IMR-90 (cell line): ENCODE results near the gene SLC22A12. TPM values are rescaled to one million over a fixed set of nuclear protein-coding genes. Genes with fewer than 3 reads are reported as not detected.

Experiments used
- ATAC-seq: fragments of 200-7000 bp; cut with Tn5 transposase; 2 replicates; pipeline ENCODE4 v1.9.1; 2020; ENCODE audit warnings: low read depth, mild to moderate bottlenecking, moderate library complexity
- BruUV-seq: library from RNA; stranded (reverse); fragments of 400-500 nt; replicated peaks from 2 replicates; lab custom pipeline; 2021; lab: Mats Ljungman, UMichigan
- CTCF ChIA-PET: fragments of 300-600 bp; formaldehyde crosslinking; extraction: SDS; loops from one replicate; lab custom pipeline; 2021; ENCODE audit warnings: antibody characterized with exemption; lab: Yijun Ruan, JAX
- POLR2A ChIA-PET: fragments of 300-600 bp; sonication (Branson Sonifier 250); formaldehyde crosslinking; loops from one replicate; lab custom pipeline; 2022; ENCODE audit warnings: antibody characterized with exemption; ENCODE audit not compliant: unreplicated experiment; lab: Charles Lee
- DNase-seq: peaks from one replicate; pipeline ENCODE4 v3.0.0; 2013
- H2AFZ ChIP-seq: replicated peaks from 2 replicates; pipeline ENCODE3; 2013; ENCODE audit warnings: low read length, mild to moderate bottlenecking; ENCODE audit not compliant: poor library complexity
- H2AK5ac ChIP-seq: 2 replicates; pipeline ENCODE4 v1.6.1; 2013; ENCODE audit warnings: low read depth, low read length, inconsistent platforms
- H2AK9ac ChIP-seq: replicated peaks from 2 replicates; pipeline ENCODE3; 2013; ENCODE audit warnings: mild to moderate bottlenecking, low read depth, low read length, moderate library complexity; ENCODE audit not compliant: poor library complexity
- H2BK120ac ChIP-seq: 2 replicates; pipeline ENCODE4 v1.6.1; 2013; ENCODE audit warnings: low read depth, low read length, inconsistent platforms
- H2BK15ac ChIP-seq: 3 replicates; pipeline ENCODE4 v1.6.1; 2013; ENCODE audit warnings: low read depth, low read length, inconsistent platforms
- H2BK20ac ChIP-seq: 2 replicates; pipeline ENCODE4 v1.6.1; 2013; ENCODE audit warnings: low read depth, mild to moderate bottlenecking, inconsistent platforms, low read length, moderate library complexity
- H2BK5ac ChIP-seq: 2 replicates; pipeline ENCODE4 v1.6.1; 2013; ENCODE audit warnings: mild to moderate bottlenecking, low read depth, low read length, inconsistent platforms; ENCODE audit not compliant: poor library complexity, severe bottlenecking
- H3K14ac ChIP-seq: replicated peaks from 2 replicates; pipeline ENCODE4 v1.6.1; 2013; ENCODE audit warnings: low read depth, low read length, inconsistent platforms
- H3K18ac ChIP-seq: 2 replicates; pipeline ENCODE4 v1.6.1; 2013; ENCODE audit warnings: low read depth, low read length, control low read depth
- H3K23ac ChIP-seq: 2 replicates; pipeline ENCODE4 v1.6.1; 2013; ENCODE audit warnings: low read depth, low read length, inconsistent platforms
- H3K27ac ChIP-seq: 2 replicates; pipeline ENCODE4 v1.5.1; 2013; ENCODE audit warnings: mild to moderate bottlenecking, control low read depth, low read length; ENCODE audit not compliant: insufficient read depth
- H3K27me3 ChIP-seq: 2 replicates; pipeline ENCODE4 v1.6.1; 2013; ENCODE audit warnings: low read length; ENCODE audit not compliant: control insufficient read depth, insufficient read depth
- H3K36me3 ChIP-seq: 2 replicates; pipeline ENCODE4 v1.6.1; 2013; ENCODE audit warnings: low read length, mixed read lengths; ENCODE audit not compliant: control insufficient read depth, insufficient read depth
- H3K4ac ChIP-seq: 2 replicates; pipeline ENCODE4 v1.6.1; 2013; ENCODE audit warnings: low read depth, low read length, inconsistent platforms
- H3K4me1 ChIP-seq: 2 replicates; pipeline ENCODE4 v1.6.1; 2013; ENCODE audit warnings: low read length, mixed read lengths; ENCODE audit not compliant: control insufficient read depth, insufficient read depth
- H3K4me2 ChIP-seq: 2 replicates; pipeline ENCODE4 v1.6.1; 2013; ENCODE audit warnings: low read depth, mild to moderate bottlenecking, control low read depth, low read length, moderate library complexity
- H3K4me3 ChIP-seq: 2 replicates; pipeline ENCODE4 v1.5.1; 2013; ENCODE audit warnings: low read depth, mild to moderate bottlenecking, control low read depth, low read length, moderate library complexity; ENCODE audit not compliant: insufficient read depth
- H3K56ac ChIP-seq: 2 replicates; pipeline ENCODE4 v1.6.1; 2013; ENCODE audit warnings: low read length, inconsistent platforms; ENCODE audit not compliant: insufficient read depth; ENCODE audit errors: extremely low read depth
- H3K79me1 ChIP-seq, 2 experiments: 2 replicates each; pipeline ENCODE4 v1.6.1; 2013; ENCODE audit warnings: low read length in 2 of 2, inconsistent platforms in 1 of 2, low read depth in 1 of 2
- H3K9ac ChIP-seq: 2 replicates; pipeline ENCODE4 v1.6.1; 2013; ENCODE audit warnings: low read depth, low read length, control low read depth
- H3K9me1 ChIP-seq: 2 replicates; pipeline ENCODE4 v1.6.1; 2013; ENCODE audit warnings: low read length, inconsistent platforms; ENCODE audit not compliant: insufficient read depth
- H3K9me3 ChIP-seq: 2 replicates; pipeline ENCODE4 v1.6.1; 2013; ENCODE audit warnings: low read length; ENCODE audit not compliant: control insufficient read depth, insufficient read depth
- H4K20me1 ChIP-seq: 2 replicates; pipeline ENCODE4 v1.6.1; 2013; ENCODE audit warnings: low read length, inconsistent platforms; ENCODE audit not compliant: insufficient read depth
- H4K5ac ChIP-seq: 2 replicates; pipeline ENCODE4 v1.6.1; 2013; ENCODE audit warnings: mild to moderate bottlenecking, low read depth, low read length, control low read depth
- H4K8ac ChIP-seq, 2 experiments: 2 replicates each; pipeline ENCODE4 v1.6.1; 2013; ENCODE audit warnings: low read depth in 2 of 2, low read length in 2 of 2, control low read depth in 1 of 2, inconsistent platforms in 1 of 2
- H4K91ac ChIP-seq: 2 replicates; pipeline ENCODE4 v1.6.1; 2013; ENCODE audit warnings: low read depth, low read length, inconsistent platforms; ENCODE audit not compliant: insufficient read depth
- BHLHE40 ChIP-seq: fragments of 150-350 bp; IDR thresholded peaks from 2 replicates; pipeline ENCODE4 v1.6.1; 2016; ENCODE audit warnings: mild to moderate bottlenecking, low read depth, low read length
- CEBPB ChIP-seq: IDR thresholded peaks from 2 replicates; pipeline ENCODE4 v1.6.1; 2012; ENCODE audit warnings: low read depth, low read length, improper control_type of control experiment
- CHD1 ChIP-seq: IDR thresholded peaks from 2 replicates; pipeline ENCODE4 v1.6.1; 2012; ENCODE audit warnings: low read depth, low read length, improper control_type of control experiment
- CTCF ChIP-seq: conservative IDR thresholded peaks from 2 replicates; pipeline ENCODE4 v1.5.1; 2012; ENCODE audit warnings: mild to moderate bottlenecking, low read depth, low read length, improper control_type of control experiment
- FOS ChIP-seq: fragments of 150-350 bp; IDR thresholded peaks from 2 replicates; pipeline ENCODE4 v1.6.1; 2016; ENCODE audit warnings: low read depth, low read length
- MAFK ChIP-seq: IDR thresholded peaks from 2 replicates; pipeline ENCODE4 v1.6.1; 2012; ENCODE audit warnings: low read depth, low read length, improper control_type of control experiment
- MAZ ChIP-seq: IDR thresholded peaks from 2 replicates; pipeline ENCODE4 v1.6.1; 2012; ENCODE audit warnings: low read depth, mild to moderate bottlenecking, low read length, improper control_type of control experiment, moderate library complexity, borderline replicate concordance
- MXI1 ChIP-seq: IDR thresholded peaks from 2 replicates; pipeline ENCODE4 v1.6.1; 2012; ENCODE audit warnings: low read depth, mild to moderate bottlenecking, low read length, moderate library complexity, borderline replicate concordance
- NFE2L2 ChIP-seq: fragments of 150-350 bp; IDR thresholded peaks from 2 replicates; pipeline ENCODE4 v1.6.1; 2016; ENCODE audit warnings: low read depth, mild to moderate bottlenecking, low read length
- POLR2A ChIP-seq: IDR thresholded peaks from 2 replicates; pipeline ENCODE4 v1.6.1; 2012; ENCODE audit warnings: mild to moderate bottlenecking, low read depth, low read length
- RAD21 ChIP-seq: IDR thresholded peaks from 2 replicates; pipeline ENCODE4 v1.6.1; 2012; ENCODE audit warnings: low read length, improper control_type of control experiment
- RFX5 ChIP-seq: IDR thresholded peaks from 2 replicates; pipeline ENCODE4 v1.8.0; 2012; ENCODE audit warnings: low read depth, mild to moderate bottlenecking, low read length, moderate library complexity
- SMC3 ChIP-seq: fragments of 150-350 bp; IDR thresholded peaks from 2 replicates; pipeline ENCODE4 v1.6.1; 2016; ENCODE audit warnings: low read depth, mild to moderate bottlenecking, antibody characterized with exemption, low read length, moderate library complexity
- USF2 ChIP-seq: fragments of 150-350 bp; IDR thresholded peaks from 2 replicates; pipeline ENCODE4 v1.6.1; 2017; ENCODE audit warnings: mild to moderate bottlenecking, antibody characterized with exemption, low read length, low read depth
- WGBS, 2 experiments: methylation state at CpG; one replicate each; pipeline versions ENCODE4 v1.1.5 to v1.1.7; 2013; ENCODE audit warnings: missing lambda C conversion rate in 2 of 2; ENCODE audit not compliant: insufficient read length in 1 of 2; ENCODE audit errors: extremely low coverage in 2 of 2; 5-methylcytosine and 5-hydroxymethylcytosine counted together
- dilution Hi-C: fragments of 300-500 bp; cut with HindIII; formaldehyde crosslinking; loops from one replicate; pipeline ENCODE4 v1.14.3; 2018; ENCODE audit warnings: low sequenced_read_pairs; ENCODE audit not compliant: unreplicated experiment
- in situ Hi-C: fragments of 300-500 bp; cut with MboI; formaldehyde crosslinking; loops from 3 replicates; pipeline ENCODE4 v1.14.3; 2019; ENCODE audit warnings: low sequenced_read_pairs, inconsistent platforms, mixed read lengths
- intact Hi-C: fragments of 100-400 bp; cut with micrococcal nuclease; formaldehyde crosslinking; loops from 2 replicates; pipeline ENCODE4 v1.10.0; 2022
- polyA plus RNA-seq, 3 experiments: library from polyadenylated mRNA; depleted of rRNA; stranded (reverse); fragments of >200 nt; gene quantifications; 2 replicates each; pipeline ENCODE4 v1.2.3, GENCODE V29; 2012; ENCODE audit warnings: low replicate concordance in 1 of 3
- total RNA-seq: library from RNA; depleted of rRNA; stranded (reverse); fragments of >200 nt; gene quantifications from 2 replicates; pipeline ENCODE4 v1.2.3, GENCODE V29; 2012
- TF ChIP-seq, protein P1 (sequence below): fragments of 150-350 bp; IDR thresholded peaks from 2 replicates; pipeline ENCODE4 v1.6.1; 2016; ENCODE audit warnings: low read depth, mild to moderate bottlenecking, low read length, moderate library complexity, borderline replicate concordance

The SLC22A12 gene
- total and polyA plus RNA-seq, 2 of the 4 experiments (the other 2 are of a cell fraction): not detected

DNA sequence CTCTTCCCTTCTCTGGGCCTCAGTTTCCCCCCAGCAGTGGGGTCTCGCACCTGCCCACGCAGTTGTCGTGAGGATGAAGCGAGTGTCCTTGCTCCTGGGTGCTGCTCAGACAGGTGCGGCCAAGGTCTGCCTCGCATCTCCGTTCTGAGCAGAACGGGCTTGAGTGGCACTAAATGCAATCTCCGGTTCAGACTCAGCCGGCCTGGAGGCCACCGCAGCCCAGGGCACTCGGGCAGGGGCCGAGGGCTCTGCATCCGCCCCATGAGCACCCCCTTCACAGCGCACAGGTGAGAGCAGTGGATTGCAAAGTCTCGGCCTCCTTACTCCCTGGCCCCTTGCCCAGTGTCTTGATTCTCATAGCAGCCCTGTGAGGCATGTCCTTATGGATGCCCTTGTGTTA, 30.1 kb upstream of the SLC22A12 start:
- Histone ChIP-seq H4K91ac (no peak overlapping the region), H3K4me2 (no peak overlapping the region), H4K8ac (no peak overlapping the region), H2AK5ac (no peak overlapping the region), H3K4me1 (no peaks in the 10 kb centered on the region), H3K9ac (no peak overlapping the region), H2AFZ (no peak overlapping the region), H2BK20ac (no peak overlapping the region), H3K9me1 (no peaks in the 10 kb centered on the region), H4K20me1 (0 out of 2 replicates have a peak, but pooled peaks cover 4% of the 10 kb centered on the region), H2AK9ac (peak overlapping the region; percentile 55), H3K36me3 (no peaks in the 10 kb centered on the region), H3K18ac (no peak overlapping the region), H3K14ac (no peak overlapping the region), H2BK15ac (no peak overlapping the region), H2BK5ac (no peak overlapping the region), H3K56ac (no peak overlapping the region), H3K79me1 (no peaks in the 10 kb centered on the region), H3K27ac (no peak overlapping the region), H3K4ac (no peak overlapping the region), H3K9me3 (no peaks in the 10 kb centered on the region), H3K23ac (no peak overlapping the region), H3K4me3 (no peak overlapping the region), H2BK120ac (no peak overlapping the region), H3K27me3 (peaks cover 22% of the 10 kb centered on the region), H4K5ac (no peak overlapping the region)
- in situ Hi-C loops: no loop called here
- no peak for ATAC-seq
- CTCF ChIA-PET: no interaction called here
- DNase-seq: no peak
- WGBS, 2 experiments: 77% methylated on average over 12 of the region's 16 CpGs; no CpG with 5 or more reads in 1 of the 2 experiments
- intact Hi-C loops: no loop called here
- dilution Hi-C loops: no loop called here
- TF ChIP-seq CEBPB (no peak), MAFK (no peak), FOS (no peak), CHD1 (no peak), MAZ (no peak), RFX5 (no peak), CTCF (no peak), BHLHE40 (no peak), MXI1 (no peak), NFE2L2 (no peak), RAD21 (no peak), USF2 (no peak), POLR2A (no peak), SMC3 (no peak)
- TF ChIP-seq, protein P1, sequence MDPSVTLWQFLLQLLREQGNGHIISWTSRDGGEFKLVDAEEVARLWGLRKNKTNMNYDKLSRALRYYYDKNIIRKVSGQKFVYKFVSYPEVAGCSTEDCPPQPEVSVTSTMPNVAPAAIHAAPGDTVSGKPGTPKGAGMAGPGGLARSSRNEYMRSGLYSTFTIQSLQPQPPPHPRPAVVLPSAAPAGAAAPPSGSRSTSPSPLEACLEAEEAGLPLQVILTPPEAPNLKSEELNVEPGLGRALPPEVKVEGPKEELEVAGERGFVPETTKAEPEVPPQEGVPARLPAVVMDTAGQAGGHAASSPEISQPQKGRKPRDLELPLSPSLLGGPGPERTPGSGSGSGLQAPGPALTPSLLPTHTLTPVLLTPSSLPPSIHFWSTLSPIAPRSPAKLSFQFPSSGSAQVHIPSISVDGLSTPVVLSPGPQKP: no peak
- no TSS peak for BruUV-seq
- POLR2A ChIA-PET: no interaction called here
